GM19240 (cell line): ENCODE measurements around the gene TGFBR3.
"Not testable (repeated sequence)": the region's sequence is repeated elsewhere in the genome, so short reads cannot be mapped to it uniquely, and the experiment has no call there.

Experiments used
- DNase-seq: peaks from one replicate; pipeline ENCODE4 v3.0.0; 2011; ENCODE audit warnings: low spot score; ENCODE audit not compliant: insufficient read length

TGFBR3 gene

DNA sequence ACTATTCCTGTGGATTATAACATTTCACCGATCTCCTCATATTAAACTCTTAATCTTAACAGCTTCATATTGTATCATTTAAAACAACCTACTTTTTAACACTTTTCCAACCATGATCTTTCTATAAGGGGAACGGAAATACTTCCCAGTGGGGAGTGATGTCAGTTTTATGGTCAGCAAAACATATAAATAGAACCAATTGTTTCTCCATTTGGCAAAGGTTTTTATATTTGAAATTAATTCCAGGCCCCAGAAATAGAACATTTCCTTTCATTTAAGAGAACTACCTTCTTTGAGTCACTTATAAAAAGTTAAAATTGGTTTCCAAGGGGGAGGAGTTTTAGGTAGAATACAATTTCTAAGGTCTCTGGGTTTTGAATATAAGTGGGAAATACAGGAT, 189.6 kb downstream of the TGFBR3 start:
- DNase-seq = no peak

DNA sequence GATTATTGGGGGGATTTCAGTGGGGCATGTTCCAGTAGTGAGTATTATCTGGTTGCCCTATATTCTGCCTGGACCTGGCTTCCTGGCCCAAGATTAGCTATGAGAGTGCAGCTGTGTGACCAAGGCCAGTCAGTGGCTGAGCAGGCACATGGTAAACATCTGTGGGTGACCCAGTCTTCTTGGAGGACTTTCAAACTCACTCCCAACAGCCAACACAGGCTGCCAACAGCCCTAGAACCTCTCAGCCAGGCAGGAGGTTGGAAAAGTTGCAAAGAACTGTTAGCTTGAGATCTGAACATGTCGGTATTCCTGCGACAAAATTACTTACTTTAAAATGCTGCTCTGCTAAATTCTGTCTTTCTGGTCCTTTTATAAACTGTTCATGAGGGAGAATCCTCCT, 192.4 kb downstream of the TGFBR3 start:
- no peak for DNase-seq

DNA sequence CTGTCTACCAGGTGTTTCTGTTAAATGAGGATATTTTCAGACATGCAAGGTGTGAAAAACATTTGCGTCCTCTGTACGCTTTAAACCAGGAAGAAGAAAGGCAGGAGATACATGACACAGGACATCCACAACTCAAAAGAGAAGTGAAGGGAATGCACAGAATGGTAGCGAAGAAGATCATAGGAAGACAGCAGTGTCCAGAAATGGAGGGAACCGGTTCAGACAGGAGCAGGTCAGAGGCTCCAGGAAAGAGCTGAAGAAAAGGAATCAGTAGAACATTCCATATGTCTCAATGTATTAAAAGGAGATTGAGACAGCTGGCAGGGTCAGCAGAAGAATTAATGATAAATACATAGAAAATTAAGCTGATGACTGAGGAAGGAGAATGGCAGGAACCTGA, 194.4 kb downstream of the TGFBR3 start:
- no peak for DNase-seq

DNA sequence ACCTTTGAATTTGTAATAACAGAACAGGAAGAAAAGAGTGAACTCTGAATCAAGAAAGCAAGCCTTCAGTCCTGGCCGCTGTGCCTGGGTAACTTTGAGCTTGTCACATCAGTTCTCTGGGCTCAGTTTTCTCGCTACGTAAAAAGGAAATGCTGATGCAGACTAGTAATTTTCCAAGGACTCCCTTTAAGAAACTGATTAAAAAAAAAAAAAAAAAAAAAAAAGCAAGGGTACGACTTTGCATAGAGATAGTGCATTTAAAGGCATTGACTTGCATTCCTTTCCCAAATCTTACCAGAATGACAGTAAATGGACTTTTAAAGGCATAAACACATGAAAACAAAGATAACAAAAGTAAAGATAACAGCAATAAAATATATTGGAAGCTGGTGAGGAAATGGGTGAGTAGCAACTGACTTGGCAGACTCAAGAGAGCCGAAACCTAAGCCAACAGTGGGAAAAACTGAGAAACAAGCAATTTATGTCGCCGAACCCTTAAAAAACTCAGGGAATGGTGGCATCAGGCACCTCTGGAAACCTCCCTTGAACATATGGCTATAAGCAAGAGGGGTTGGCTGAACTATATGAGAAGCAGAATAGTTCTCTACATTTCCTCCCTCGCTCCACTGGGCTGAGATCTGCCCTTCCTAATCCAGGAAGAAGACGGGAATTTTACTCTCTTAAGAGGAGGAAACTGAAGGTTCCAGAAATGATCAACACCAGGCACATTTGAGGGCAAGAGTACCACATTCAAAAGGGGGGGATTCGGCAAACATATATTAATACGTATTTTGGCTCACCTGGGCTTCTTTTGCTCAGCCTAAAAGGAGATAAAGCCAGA, 196.1 kb downstream of the TGFBR3 start:
- DNase-seq = no peak

DNA sequence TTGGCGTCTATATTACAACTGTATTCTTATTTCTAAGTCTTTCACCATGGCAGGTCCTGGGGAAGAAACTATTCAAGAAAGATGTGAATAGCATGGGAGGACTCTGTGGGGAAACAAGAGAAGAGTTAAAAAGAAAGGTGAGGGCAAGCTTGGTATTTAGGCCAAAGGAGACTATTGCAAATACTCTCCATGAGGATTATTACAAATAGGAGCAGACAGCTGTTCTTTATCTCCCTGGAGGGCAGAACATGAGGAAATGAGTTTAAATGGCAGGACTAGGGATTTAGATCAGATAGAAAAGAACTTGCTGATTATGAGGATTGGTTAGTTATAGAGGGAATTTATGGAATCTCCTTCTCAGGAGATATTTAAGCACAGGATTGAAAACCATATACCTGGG, 198.5 kb downstream of the TGFBR3 start:
- no peak for DNase-seq

DNA sequence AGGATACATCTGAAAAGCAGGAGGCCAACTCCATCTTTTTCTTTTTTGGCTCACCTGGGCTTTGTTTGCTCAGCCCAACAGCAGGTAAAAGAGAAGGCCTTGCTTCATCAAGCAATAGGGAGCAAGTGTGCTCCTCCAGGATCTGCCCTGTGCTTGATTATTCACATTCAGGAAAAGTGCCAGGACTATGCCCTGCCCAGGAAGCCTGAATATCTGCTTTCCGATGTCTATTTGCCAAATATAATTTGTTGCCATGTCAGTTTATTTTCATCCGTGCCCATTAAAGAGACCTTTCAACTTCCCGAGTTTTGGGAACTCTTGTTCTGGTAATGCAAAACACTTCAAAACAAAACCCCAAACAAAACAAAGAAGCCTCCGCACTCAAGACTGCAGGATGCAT, 200.0 kb downstream of the TGFBR3 start:
- no peak for DNase-seq

DNA sequence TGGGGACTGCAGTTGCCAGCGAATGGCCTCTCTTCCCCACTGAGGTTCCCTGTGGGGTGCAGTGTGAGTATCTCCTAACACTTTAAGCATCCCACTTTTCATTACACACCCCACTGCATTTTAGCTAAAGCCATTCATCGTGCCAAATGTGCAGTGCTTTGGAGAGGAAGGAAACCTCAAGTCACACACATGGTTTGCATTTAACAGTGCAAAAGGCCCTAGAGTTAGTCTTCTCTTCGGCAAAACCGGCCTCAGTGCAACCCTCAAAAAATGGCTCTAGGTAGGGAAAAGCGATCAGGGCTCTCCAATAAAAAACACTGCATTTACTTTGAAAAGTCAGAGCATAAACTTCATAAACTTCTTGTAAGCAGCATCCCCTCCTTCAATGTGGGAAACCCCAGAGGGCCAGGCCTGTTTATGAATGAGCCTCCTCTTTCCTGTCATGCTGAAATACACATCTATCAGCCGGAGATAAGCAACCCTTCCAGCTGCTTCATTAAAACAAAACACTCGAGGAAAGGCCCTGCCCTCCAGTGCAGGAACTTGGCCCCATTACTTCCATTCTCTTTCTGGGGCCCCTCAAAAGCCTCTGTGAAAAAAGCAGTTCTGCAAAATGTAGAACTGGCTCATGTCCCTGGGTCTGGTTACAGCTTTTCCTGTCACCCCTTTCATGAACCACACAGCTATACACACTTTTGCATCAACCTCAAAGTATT, 201.3 kb downstream of the TGFBR3 start:
- no peak for DNase-seq

DNA sequence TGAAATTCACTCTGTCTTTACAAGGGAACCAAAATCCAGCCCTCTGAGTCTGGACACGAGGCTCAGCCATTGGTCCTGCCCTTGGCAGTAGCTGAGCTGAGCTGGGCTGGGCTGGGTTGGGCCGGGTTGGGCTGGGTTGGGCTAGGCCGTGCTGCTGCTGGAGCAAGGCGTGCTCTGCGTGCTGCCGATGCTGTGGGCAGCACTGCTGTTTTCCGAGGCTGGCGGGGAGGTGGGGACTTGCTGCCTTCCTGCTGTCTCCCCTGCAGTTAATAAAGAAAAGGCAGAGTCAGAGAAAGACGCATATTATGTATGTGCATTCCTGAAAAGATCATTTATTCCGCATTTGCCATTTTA, 202.4 kb downstream of the TGFBR3 start:
- DNase-seq = no peak

DNA sequence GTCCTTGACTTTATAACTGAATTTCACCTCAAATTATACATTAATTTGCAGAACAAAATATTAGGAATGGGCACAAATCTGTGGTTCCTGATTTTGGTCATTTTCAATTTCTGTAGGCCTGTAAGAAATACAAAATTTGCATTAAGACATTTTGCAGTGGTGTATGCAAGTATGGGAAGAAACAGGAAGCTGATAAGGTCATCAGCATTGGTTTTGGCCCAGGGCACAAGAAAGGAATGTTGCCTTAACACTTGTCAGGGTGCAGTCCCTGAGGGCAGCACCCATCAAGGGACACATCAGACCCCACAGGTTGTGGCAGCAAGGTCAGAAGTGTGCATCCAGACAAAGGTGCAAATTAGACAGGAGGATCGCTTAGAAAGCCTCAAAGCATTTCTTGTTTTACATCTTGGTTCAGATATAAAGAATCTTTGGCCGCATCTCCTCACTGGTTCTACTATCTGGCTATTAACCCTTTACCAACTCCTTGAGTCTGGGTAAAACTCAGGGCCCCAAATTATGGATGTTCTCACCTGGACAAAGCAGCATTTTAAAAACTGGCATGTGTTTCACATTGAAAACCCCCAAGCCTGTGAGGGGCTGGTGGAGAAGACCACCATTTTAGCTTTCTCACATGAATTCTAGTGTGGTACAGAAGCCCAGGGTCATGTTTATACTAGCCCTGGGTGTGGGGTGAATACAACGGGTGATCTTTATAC, 202.9 kb downstream of the TGFBR3 start:
- DNase-seq = no peak

DNA sequence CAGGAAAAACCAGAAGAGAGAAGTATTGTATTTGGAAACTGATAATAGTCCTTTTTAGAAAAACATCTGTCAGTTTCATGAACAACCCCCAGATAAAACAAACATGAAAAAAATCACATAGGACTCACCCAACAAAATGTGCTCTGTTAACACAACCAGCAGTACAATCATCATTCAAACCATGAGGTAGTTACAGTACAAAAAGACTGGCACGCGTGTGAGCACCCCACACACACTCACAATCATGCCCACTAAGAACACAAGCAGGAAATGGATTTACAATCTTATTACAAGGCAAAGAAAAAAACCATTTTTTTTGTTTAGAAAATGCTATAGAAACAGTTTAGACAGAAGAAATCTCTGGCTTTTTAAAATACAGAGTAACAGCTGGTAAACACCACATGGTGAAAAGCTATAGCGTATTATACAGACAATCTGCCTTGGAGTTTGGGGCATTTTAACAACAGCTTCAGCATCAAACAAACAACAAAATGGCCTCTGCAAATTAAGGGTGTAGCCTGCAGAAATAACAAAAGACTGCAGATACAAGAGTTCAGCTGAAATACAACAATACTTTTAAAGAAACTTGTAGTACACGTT, 205.3 kb downstream of the TGFBR3 start:
- no peak for DNase-seq

DNA sequence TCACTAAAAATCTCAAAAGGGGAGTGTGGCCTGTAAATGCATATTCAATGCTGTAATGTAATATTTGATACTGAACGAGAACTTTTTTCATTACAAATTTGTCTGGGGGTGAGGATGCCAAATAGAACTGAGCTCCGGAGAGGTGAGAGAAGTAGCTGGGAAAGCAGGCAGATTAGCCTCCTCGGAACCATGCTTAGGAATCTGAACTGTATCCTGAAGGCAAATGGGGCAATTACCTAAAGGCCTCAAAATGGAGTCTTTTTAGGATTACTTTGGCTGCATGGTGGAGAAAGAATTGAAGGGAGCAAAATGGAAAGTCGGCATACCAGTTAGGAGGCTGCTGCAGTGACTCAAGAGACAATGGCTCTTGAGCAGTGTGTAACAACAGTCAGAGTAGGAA, 206.5 kb downstream of the TGFBR3 start:
- DNase-seq = no peak

DNA sequence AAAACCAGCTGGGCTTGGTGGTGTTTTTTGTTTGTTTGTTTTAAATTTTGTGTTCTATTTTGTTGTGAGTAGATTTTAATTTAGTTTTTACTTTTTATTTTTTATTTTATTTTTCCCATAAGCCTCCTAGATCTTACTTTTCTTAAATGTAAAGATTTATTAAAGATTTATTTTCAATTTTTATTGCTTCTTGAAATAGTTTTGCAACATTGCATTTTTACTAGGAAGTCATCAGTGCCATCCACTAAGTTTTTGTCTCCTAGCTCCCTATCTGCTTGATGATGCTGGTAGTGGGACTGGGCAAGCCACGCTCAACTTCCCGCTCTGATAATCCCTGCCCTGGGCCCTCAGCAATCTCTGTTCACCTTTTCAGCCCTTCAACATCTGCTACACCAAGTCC, 209.9 kb downstream of the TGFBR3 start:
- DNase-seq = no peak

DNA sequence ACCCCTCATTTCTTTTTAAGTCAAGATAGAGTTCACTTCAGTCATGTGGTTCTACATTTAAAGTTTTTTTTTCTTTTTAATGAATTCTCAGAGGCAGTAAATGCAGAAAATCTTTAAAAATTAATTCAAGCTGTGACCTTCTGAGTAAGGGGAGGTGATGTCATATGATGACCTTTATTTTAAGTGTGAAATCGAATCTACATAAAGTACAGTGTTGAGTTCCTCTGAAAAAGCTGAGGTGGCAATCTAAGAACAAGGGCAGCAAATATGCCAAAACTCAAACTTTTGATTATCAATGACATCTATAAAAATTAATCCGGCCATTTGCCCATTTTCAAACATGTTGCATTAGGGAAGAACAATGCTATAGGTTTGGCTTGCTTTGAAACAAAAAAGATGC, 211.8 kb downstream of the TGFBR3 start:
- DNase-seq = no peak

DNA sequence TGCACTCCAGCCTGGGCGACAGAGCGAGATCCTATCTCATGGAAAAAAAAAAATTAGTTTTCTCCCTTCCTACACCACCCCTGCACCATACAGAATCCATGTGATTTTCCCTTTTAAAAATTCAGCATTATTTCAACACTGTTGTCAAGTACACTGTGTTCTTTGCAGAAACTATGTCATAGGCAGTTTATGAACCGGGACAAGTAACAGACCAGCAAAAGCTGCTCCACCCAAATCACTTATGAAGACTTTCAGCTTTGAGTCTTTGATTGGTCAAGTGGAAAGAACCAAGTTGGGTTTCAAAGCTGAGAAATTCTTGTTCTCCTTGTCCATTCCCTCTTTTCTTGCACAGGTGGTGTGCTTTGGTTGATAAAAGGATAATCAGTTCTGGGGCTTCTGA, 212.3 kb downstream of the TGFBR3 start:
- no peak for DNase-seq

DNA sequence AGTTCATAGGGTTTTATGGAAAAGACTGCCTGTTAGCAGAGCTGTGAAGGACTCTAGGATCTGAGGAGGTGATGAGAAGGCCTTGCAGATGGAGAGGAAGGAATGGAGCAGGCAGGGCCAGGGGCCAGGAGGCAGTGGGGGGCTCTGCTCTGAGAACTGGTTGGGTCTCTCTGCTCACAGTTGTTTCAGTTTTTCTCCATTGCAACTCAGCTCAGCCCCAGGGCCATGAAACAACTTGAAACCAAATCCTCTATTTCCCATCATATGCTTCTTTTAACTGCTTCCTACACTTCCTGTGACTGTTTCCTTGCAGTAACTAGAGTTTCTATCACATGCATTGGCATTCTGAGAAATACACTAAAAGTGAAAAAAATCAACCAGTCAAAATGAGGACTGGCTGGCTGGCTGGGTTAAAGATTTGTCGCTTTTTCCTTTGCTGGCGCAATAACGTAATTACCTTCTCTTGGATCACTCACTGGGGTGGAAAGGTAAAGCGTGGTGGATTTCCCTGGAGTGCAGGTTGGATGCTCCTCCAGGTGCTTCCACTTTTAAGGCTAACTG, 213.3 kb downstream of the TGFBR3 start:
- DNase-seq = no peak

DNA sequence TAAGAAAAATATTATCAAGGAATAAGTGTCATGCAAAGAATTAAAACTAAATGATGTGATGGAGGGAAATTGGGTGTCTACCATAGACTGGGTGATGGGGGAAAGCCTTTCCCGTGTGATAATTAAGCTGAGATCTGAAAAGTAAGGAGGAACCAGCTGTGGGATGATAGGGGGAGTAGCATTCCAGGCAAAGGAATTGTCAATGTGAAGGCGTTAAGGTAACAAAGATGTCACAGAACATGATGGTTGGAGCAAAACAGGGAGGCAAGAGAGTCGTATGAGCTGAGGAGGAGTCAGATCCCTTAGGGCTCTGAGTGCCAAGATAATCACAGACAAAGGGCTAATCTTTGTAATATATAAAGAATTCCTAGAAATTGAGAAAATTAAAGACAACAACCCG, 215.2 kb downstream of the TGFBR3 start:
- no peak for DNase-seq

DNA sequence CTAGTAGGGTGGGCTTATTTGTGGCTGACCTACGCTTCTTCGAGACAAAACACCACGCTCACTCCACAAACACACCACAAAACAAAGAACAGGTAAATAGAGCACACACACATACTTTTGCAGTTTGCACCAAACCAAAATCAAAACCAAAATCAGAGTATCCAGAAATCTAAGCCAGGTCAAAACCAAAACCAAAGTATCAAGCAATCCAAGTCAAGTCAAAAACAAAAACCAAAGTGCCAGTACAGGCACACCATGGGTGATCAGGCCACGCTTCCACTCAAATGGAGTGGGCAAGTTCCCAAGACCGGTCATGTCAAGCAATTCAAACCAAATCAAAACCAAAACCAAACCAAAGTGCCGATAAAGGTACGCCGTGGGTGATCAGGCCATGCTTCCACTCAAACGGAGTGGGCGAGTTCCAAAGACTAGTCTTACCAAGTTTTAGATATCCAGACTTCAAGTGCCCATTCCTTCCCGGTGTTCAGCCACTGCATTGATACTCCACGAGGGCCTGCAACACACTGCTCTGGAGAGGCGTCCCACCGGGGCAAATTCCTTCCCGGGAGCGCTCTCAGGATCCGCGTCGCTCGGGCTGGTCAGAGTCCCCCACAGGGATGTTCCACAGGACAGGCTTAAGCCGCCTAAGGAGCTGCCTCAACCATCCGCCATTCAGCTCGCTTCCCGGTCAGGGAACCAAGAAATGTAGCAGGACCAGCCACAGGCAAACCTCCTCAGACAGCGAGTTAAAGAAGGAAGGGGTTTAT, 216.2 kb downstream of the TGFBR3 start:
- no peak for DNase-seq

DNA sequence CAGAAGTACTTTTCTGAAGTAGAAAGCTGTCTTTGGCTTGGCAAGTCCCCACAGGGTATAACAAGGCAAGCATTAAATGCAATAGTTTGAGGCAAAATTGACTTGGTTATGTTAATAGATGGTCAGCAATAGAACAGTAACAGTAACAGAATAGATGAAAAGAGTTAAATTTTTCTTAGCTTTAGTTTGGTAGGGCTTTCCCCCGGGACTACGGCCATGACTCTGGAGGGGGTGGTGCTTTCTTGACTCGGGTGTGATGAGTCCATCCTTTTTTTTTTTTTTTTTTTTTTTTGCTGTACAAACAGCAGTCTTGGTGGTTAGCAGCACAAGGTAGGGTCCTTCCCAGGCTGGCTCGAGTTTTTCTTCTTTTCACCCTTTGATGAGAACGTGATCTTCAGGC, 219.3 kb downstream of the TGFBR3 start:
- DNase-seq = not testable (repeated sequence)

DNA sequence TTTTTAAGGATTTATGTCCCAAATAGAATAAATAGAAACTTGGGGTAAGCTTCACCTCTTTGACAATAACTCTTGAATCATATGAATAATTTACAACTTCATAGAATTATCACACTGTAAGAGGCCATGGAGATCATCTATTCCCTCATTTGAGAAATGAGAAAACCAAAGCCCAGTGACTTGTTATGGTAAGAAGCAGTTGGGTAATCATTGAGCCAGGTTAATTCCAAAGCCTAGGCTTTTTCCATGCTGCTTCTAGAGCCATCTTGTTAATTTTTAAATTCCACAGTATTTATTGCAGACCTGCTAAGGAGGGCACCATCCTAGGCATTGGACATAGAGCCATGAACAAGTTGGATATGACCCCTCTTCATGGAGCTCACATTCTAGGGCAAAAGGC, 224.8 kb downstream of the TGFBR3 start:
- DNase-seq = no peak

DNA sequence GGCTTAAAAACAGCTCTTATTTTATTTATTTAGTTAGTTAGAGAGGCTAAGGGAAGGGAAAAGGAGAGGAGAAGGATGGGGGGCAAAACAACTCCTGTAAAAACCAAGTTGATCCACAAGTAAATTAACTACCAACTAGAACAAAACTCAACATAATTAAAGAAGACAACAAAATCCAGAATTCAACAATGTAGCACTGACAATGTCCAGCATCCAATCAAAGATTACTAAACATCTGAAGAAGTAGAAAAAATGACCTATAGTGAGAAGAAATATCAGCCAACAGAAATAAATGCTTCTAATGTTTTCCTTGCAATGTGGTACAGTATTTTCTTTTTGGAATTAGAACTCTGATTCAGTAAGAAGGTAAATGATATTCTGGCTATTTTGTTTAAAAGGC, 225.2 kb downstream of the TGFBR3 start:
- no peak for DNase-seq

DNA sequence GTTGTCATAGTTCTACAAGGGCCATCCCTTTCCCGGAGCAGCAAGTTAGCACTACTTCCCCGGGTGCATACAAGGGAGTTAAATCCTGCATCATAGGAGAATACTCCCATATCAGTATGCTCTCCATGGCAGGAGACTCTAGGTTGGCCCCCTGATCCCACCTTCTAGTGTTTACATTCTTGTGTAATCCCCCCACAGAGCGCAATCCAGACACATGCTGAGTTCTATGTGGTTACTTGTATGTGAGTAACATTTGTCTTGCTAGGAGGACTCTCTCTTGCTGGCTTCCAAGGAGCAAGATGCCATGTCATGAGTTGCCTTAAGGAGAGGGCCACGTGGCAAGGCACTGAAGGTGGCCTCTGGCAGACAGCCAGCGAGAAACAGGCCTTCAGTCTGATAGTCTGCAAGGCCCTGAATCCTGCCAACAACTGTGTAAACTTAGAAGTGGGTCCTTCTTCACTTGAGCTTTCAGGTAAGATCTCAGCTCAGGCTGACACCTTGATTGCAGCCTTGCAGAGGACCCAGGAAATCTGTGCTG, 230.0 kb downstream of the TGFBR3 start:
- no peak for DNase-seq
